ENCODE measurements around the gene TET3.

The TET3 gene

DNA sequence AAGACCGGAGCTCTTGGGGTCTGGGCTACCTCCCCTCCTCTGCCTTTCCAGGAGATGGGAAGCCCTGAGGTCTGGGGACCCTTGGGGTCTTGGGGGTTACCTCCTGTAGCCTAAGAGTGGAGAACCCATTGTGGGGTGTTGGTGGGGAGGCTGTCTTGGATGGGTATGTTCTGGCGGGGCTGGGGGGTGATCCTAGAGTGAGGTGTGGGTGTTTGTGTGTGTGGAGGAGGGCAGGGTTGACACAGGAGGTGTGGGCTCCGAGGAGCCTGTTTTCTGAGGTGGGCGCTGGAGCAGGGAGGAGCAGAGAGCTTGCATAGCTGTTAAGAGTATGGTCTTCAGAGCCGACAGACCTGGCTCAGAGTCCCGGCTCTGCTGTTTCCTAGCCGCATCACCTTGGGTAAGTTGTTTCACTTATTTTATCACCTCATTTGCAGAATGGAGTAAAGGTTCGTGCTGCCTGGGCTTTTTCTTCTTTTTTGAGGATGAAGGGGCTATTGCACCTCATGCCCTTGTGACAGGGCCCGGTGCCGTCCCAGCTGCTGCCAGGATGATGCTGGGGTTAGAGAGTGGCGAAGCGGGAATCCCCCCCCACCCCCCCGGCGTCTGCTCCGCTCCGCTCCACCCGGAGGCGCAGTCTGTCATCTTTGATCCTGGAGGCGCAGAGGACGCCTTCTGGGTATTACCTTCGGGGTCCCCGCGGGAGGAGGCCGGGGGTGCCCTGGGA, 17.2 kb downstream of the TET3 start:
- peak overlapping the region; percentile 81 for H3K4me3 ChIP-seq (ENCODE audit: low read depth, low read length)
- peaks cover 6% of the 10 kb centered on the region for H3K4me1 ChIP-seq (ENCODE audit: control insufficient read depth, insufficient read depth, low read length)
- H3K27me3 ChIP-seq (ENCODE audit: control insufficient read depth, insufficient read depth, low read length), result peaks cover 18% of the 10 kb centered on the region
- H3K9me3 ChIP-seq (ENCODE audit: control insufficient read depth, insufficient read depth, low read length), result no peaks in the 10 kb centered on the region
- no peak overlapping the region for H3K9ac ChIP-seq (ENCODE audit: low read depth, low read length)
- H3K36me3 ChIP-seq (ENCODE audit: control insufficient read depth, insufficient read depth, low read length), result no peaks in the 10 kb centered on the region

DNA sequence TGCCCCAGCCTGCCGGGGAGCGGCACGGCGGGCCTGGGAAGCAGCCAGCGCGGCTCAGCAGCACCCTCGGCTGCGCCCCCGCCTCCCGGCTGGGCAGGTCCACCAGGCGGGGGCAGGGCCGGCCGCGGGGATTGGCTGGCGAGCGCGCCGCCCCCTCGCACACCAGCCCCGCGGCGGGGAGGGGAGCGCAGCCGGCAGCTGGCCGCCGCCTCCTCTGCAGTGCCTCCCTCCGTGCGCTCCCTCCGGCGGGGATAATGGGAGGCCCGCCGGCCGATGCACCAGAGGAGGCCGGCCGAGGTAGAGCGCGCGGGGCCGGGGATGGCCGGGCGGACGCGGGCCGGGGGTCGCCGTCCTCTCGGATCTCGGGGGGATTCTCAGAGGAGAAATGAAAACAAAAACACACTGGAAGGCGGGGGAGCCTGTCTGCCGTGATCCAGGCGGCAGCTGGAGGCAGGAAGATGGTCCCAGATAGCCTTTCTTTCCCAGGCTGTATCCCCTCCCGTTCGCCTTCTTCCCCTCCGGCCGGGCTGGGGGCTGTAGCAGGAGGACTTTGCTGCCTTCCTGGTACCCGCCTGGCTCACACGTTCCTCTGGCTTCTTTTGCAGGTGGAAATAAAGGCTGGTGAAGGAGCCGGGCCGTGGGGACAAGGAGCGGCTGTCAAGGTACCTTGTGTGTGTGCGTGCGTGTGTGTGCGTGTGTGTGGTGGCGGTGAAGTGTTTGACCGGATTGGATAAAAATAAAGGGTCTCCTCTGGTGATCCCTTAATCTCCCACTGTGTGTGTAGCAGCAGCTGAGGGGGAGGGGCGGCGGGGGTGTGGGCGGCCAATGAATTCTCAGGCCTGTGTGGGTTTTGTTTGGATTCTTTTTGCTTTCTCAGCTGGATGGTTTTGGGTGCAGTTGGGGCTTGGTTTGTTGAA, 18.1 kb downstream of the TET3 start:
- no peaks in the 10 kb centered on the region for H3K36me3 ChIP-seq (ENCODE audit: control insufficient read depth, insufficient read depth, low read length)
- peaks cover 18% of the 10 kb centered on the region for H3K27me3 ChIP-seq (ENCODE audit: control insufficient read depth, insufficient read depth, low read length)
- no peak overlapping the region for H3K9ac ChIP-seq (ENCODE audit: low read depth, low read length)
- peaks cover 12% of the 10 kb centered on the region for H3K4me1 ChIP-seq (ENCODE audit: control insufficient read depth, insufficient read depth, low read length)
- H3K4me3 ChIP-seq (ENCODE audit: low read depth, low read length), result peak overlapping the region; percentile 81
- no peaks in the 10 kb centered on the region for H3K9me3 ChIP-seq (ENCODE audit: control insufficient read depth, insufficient read depth, low read length)

GRCh38 chr2:74003494-74004211, 18.9 kb downstream of the TET3 start:
- peak overlapping the region; percentile 81 for H3K4me3 ChIP-seq (ENCODE audit: low read depth, low read length)

GRCh38 chr2:74004212-74005182, 19.8 kb downstream of the TET3 start:
- Histone ChIP-seq H3K9me3 (ENCODE audit: control insufficient read depth, insufficient read depth, low read length) (no peaks in the 10 kb centered on the region), H3K27me3 (ENCODE audit: control insufficient read depth, insufficient read depth, low read length) (peaks cover 18% of the 10 kb centered on the region), H3K4me1 (ENCODE audit: control insufficient read depth, insufficient read depth, low read length) (peaks cover 22% of the 10 kb centered on the region), H3K4me3 (ENCODE audit: low read depth, low read length) (peak overlapping the region; percentile 42), H3K36me3 (ENCODE audit: control insufficient read depth, insufficient read depth, low read length) (no peaks in the 10 kb centered on the region), H3K9ac (ENCODE audit: low read depth, low read length) (no peak overlapping the region)

More at GRCh38 chr2:74003494-74004211, 18.9 kb downstream of the TET3 start:
- Histone ChIP-seq H3K9ac (ENCODE audit: low read depth, low read length) (no peak overlapping the region), H3K36me3 (ENCODE audit: control insufficient read depth, insufficient read depth, low read length) (no peaks in the 10 kb centered on the region), H3K27me3 (ENCODE audit: control insufficient read depth, insufficient read depth, low read length) (peaks cover 18% of the 10 kb centered on the region), H3K9me3 (ENCODE audit: control insufficient read depth, insufficient read depth, low read length) (no peaks in the 10 kb centered on the region), H3K4me1 (ENCODE audit: control insufficient read depth, insufficient read depth, low read length) (peaks cover 17% of the 10 kb centered on the region)

- Histone ChIP-seq H3K4me3 (ENCODE audit: low read depth, low read length) (no peak overlapping the region), H3K27me3 (ENCODE audit: control insufficient read depth, insufficient read depth, low read length) (peaks cover 13% of the 10 kb centered on the region), H3K4me1 (ENCODE audit: control insufficient read depth, insufficient read depth, low read length) (peaks cover 22% of the 10 kb centered on the region), H3K9me3 (ENCODE audit: control insufficient read depth, insufficient read depth, low read length) (no peaks in the 10 kb centered on the region), H3K9ac (ENCODE audit: low read depth, low read length) (no peak overlapping the region), H3K36me3 (ENCODE audit: control insufficient read depth, insufficient read depth, low read length) (no peaks in the 10 kb centered on the region)
Measured at GRCh38 chr2:74005786-74006185, 21.1 kb downstream of the TET3 start.

GRCh38 chr2:74006459-74006858, 21.7 kb downstream of the TET3 start:
- no peaks in the 10 kb centered on the region for H3K36me3 ChIP-seq (ENCODE audit: control insufficient read depth, insufficient read depth, low read length)
- H3K9me3 ChIP-seq (ENCODE audit: control insufficient read depth, insufficient read depth, low read length), result no peaks in the 10 kb centered on the region
- H3K4me1 ChIP-seq (ENCODE audit: control insufficient read depth, insufficient read depth, low read length), result peaks cover 22% of the 10 kb centered on the region
- H3K4me3 ChIP-seq (ENCODE audit: low read depth, low read length), result no peak overlapping the region
- H3K27me3 ChIP-seq (ENCODE audit: control insufficient read depth, insufficient read depth, low read length), result peaks cover 7% of the 10 kb centered on the region
- H3K9ac ChIP-seq (ENCODE audit: low read depth, low read length), result no peak overlapping the region

GRCh38 chr2:74007121-74007520, 22.4 kb downstream of the TET3 start:
- no peak overlapping the region for H3K9ac ChIP-seq (ENCODE audit: low read depth, low read length)
- H3K4me1 ChIP-seq (ENCODE audit: control insufficient read depth, insufficient read depth, low read length), result peaks cover 22% of the 10 kb centered on the region
- no peaks in the 10 kb centered on the region for H3K36me3 ChIP-seq (ENCODE audit: control insufficient read depth, insufficient read depth, low read length)

GRCh38 chr2:74007711-74008110, 23.0 kb downstream of the TET3 start:
- no peaks in the 10 kb centered on the region for H3K27me3 ChIP-seq (ENCODE audit: control insufficient read depth, insufficient read depth, low read length)
- H3K36me3 ChIP-seq (ENCODE audit: control insufficient read depth, insufficient read depth, low read length), result no peaks in the 10 kb centered on the region
- H3K9me3 ChIP-seq (ENCODE audit: control insufficient read depth, insufficient read depth, low read length), result no peaks in the 10 kb centered on the region
- H3K4me1 ChIP-seq (ENCODE audit: control insufficient read depth, insufficient read depth, low read length), result peaks cover 22% of the 10 kb centered on the region
- H3K4me3 ChIP-seq (ENCODE audit: low read depth, low read length), result no peak overlapping the region
- H3K9ac ChIP-seq (ENCODE audit: low read depth, low read length), result no peak overlapping the region

More at GRCh38 chr2:74007121-74007520, 22.4 kb downstream of the TET3 start:
- no peak overlapping the region for H3K4me3 ChIP-seq (ENCODE audit: low read depth, low read length)
- H3K27me3 ChIP-seq (ENCODE audit: control insufficient read depth, insufficient read depth, low read length), result peaks cover under 1% of the 10 kb centered on the region
- H3K9me3 ChIP-seq (ENCODE audit: control insufficient read depth, insufficient read depth, low read length), result no peaks in the 10 kb centered on the region

- Histone ChIP-seq H3K27me3 (ENCODE audit: control insufficient read depth, insufficient read depth, low read length) (no peaks in the 10 kb centered on the region), H3K9ac (ENCODE audit: low read depth, low read length) (no peak overlapping the region), H3K36me3 (ENCODE audit: control insufficient read depth, insufficient read depth, low read length) (no peaks in the 10 kb centered on the region), H3K4me1 (ENCODE audit: control insufficient read depth, insufficient read depth, low read length) (peaks cover 22% of the 10 kb centered on the region), H3K4me3 (ENCODE audit: low read depth, low read length) (no peak overlapping the region), H3K9me3 (ENCODE audit: control insufficient read depth, insufficient read depth, low read length) (no peaks in the 10 kb centered on the region)
Measured at GRCh38 chr2:74008761-74009395, 24.2 kb downstream of the TET3 start.

GRCh38 chr2:74009577-74009976, 24.9 kb downstream of the TET3 start:
- H3K9ac ChIP-seq (ENCODE audit: low read depth, low read length), result no peak overlapping the region
- H3K27me3 ChIP-seq (ENCODE audit: control insufficient read depth, insufficient read depth, low read length), result no peaks in the 10 kb centered on the region
- no peak overlapping the region for H3K4me3 ChIP-seq (ENCODE audit: low read depth, low read length)
- peaks cover 18% of the 10 kb centered on the region for H3K4me1 ChIP-seq (ENCODE audit: control insufficient read depth, insufficient read depth, low read length)
- no peaks in the 10 kb centered on the region for H3K9me3 ChIP-seq (ENCODE audit: control insufficient read depth, insufficient read depth, low read length)
- H3K36me3 ChIP-seq (ENCODE audit: control insufficient read depth, insufficient read depth, low read length), result no peaks in the 10 kb centered on the region

Measured in iPS-15b (cell line).